Large intestine (tissue), 3 donors: ENCODE measurements around the gene SYT10. TPM values are rescaled to one million over a fixed set of nuclear protein-coding genes. Genes with fewer than 3 reads are reported as not detected.
"Not testable (repeated sequence)": the region's sequence is repeated elsewhere in the genome, so short reads cannot be mapped to it uniquely, and the experiment has no call there.

ENCODE experiments used
- DNase-seq, 2 donors: peaks; one replicate each; pipeline versions ENCODE4 v3.0.0 to v3.0.0-alpha.2; 2013
- H3K27ac ChIP-seq: one replicate; pipeline ENCODE4 v1.5.1; 2013; ENCODE audit warnings: low read length
- H3K27me3 ChIP-seq: 2 replicates; pipeline ENCODE4 v1.6.1; 2013; ENCODE audit warnings: low read length; ENCODE audit not compliant: control insufficient read depth, insufficient read depth
- H3K36me3 ChIP-seq: 2 replicates; pipeline ENCODE4 v1.6.1; 2013; ENCODE audit warnings: low read length; ENCODE audit not compliant: control insufficient read depth, insufficient read depth
- H3K4me1 ChIP-seq: one replicate; pipeline ENCODE4 v1.6.1; 2013; ENCODE audit warnings: low read length; ENCODE audit not compliant: control insufficient read depth, insufficient read depth
- H3K4me3 ChIP-seq: one replicate; pipeline ENCODE4 v1.5.1; 2013; ENCODE audit warnings: low read length
- H3K9me3 ChIP-seq: one replicate; pipeline ENCODE4 v1.6.1; 2013; ENCODE audit warnings: mild to moderate bottlenecking, low read depth, low read length, moderate library complexity; ENCODE audit not compliant: control insufficient read depth
- WGBS: methylation state at CpG from one replicate; pipeline ENCODE4 v1.1.5; 2013; ENCODE audit warnings: low lambda C conversion rate; ENCODE audit not compliant: insufficient coverage; 5-methylcytosine and 5-hydroxymethylcytosine counted together
- polyA plus RNA-seq: library from polyadenylated mRNA; unstranded; fragments of 120-200 nt; gene quantifications from one replicate; pipeline ENCODE4 v1.2.1, GENCODE V29; 2013

Gene SYT10
- polyA plus RNA-seq, 1 donor, result 0.84 TPM

DNA sequence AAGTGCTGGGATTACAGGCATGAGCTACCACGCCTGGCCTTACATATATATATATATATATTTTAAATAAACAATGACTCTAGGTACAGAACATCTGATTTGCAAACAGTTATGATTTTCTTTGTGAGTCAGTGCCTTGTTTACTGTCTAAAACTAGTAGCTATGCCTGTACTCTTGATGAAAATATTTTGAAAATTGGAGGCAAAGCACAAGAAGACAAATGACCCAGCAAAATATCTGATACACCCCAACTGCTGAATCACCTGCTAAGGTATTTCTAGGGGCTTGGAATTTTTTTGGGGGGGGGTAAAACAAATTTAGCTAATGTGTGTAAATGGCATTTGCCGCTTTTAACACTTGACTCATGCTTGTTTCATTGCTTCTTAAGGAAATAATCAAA lies 69.3 kb downstream of the SYT10 start:
- no CpG with 5 or more reads among the region's 2 CpGs for WGBS
- Histone ChIP-seq H3K9me3 (no peaks in the 10 kb centered on the region), H3K4me3 (no peak overlapping the region), H3K36me3 (no peaks in the 10 kb centered on the region), H3K4me1 (no peaks in the 10 kb centered on the region), H3K27me3 (no peaks in the 10 kb centered on the region), H3K27ac (no peak overlapping the region)
- DNase-seq, result no peak

DNA sequence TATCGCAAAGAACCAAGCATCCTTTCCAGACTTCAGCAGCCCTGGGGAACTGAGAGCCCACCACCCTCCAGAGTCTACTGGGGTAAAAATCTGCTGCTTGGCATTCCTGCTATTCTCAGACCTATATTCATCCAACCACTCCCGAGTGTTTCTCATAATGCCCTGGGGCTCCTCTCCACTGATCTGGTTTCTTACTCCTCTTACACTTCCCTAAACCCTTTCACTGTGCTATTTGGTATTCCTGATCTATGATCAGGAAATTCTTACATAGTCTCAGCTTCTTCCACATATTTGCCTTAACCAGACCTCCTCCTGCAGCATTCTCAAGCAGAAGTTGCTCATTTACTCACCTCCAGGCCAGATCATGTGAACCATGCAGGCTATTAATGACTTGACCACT lies 82.4 kb downstream of the SYT10 start:
- H3K27me3 ChIP-seq, result no peaks in the 10 kb centered on the region
- H3K9me3 ChIP-seq, result no peaks in the 10 kb centered on the region
- no peak overlapping the region for H3K27ac ChIP-seq
- no peak overlapping the region for H3K4me3 ChIP-seq
- no peak for DNase-seq
- H3K4me1 ChIP-seq, result no peaks in the 10 kb centered on the region
- no peaks in the 10 kb centered on the region for H3K36me3 ChIP-seq
- WGBS, result no CpG with 5 or more reads among the region's 2 CpGs

DNA sequence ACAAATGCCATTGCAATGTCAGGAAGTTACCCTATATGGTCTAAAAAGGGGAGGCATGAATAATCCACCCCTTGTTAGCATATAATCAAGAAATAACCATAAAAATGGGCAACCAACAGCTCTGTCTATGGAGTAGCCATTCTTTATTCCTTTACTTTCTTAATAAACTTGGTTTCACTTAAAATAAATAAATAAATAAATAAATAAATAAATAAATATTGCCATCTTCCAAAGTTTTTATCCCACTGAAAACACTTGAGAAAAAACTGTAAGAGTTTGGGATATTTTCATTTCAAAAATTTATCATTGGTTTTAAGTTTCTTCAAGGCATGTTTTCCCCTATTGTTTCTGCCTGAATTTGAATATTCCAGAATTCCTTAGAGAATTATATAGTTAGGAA lies 89.8 kb downstream of the SYT10 start:
- Histone ChIP-seq H3K4me3 (no peak overlapping the region), H3K27me3 (no peaks in the 10 kb centered on the region), H3K36me3 (no peaks in the 10 kb centered on the region), H3K27ac (no peak overlapping the region), H3K4me1 (no peaks in the 10 kb centered on the region), H3K9me3 (no peaks in the 10 kb centered on the region)
- no peak for DNase-seq

DNA sequence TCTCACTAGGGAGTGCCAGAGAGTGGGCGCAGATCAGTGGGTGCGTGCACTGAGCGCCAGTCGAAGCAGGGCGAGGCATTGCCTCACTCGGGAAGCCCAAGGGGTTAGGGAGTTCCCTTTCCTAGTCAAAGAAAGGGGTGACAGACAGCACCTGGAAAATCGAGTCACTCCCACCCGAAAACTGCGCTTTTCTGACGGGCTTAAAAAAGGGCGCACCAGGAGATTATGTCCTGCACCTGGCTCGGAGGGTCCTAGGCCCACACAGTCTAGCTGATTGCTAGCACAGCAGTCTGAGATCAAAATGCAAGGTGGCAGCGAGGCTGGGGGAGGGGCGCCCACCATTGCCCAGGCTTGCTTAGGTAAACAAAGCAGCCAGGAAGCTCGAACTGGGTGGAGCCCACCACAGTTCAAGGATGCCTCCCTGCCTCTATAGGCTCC lies 107.6 kb downstream of the SYT10 start:
- H3K4me3 ChIP-seq, H3K9me3 ChIP-seq, H3K27ac ChIP-seq, H3K27me3 ChIP-seq, H3K4me1 ChIP-seq, H3K36me3 ChIP-seq, DNase-seq: not testable (repeated sequence)
- WGBS, result no CpG with 5 or more reads among the region's 15 CpGs

DNA sequence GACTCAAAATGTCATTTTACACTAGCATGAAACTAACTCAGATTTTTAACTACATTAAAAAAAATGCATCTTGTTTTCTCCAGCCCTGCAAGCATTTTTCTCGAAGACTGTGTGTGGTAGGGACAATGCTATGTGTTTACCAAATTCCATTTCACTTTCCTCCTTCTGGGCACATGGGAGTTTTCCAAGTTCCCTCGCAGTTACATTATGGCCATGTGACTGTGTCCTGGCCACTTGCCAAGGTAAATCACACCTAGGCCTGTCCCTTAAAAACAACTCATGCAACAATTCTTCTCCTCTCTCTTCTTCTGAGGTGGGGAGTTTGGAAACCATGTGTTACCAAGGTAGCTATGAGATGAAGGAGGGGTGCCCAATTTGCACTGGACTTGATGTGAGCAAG lies 108.7 kb downstream of the SYT10 start:
- Histone ChIP-seq H3K27ac (no peak overlapping the region), H3K4me1 (no peaks in the 10 kb centered on the region), H3K36me3 (no peaks in the 10 kb centered on the region), H3K27me3 (no peaks in the 10 kb centered on the region), H3K4me3 (no peak overlapping the region), H3K9me3 (no peaks in the 10 kb centered on the region)
- 33% methylated on average over 1 of the region's 2 CpGs for WGBS
- peak; percentile 43 to 54 for DNase-seq
